OCI-M2 (cell line): ENCODE data around the gene DMTF1.
"Not testable (repeated sequence)": the region's sequence is repeated elsewhere in the genome, so short reads cannot be mapped to it uniquely, and the experiment has no call there.

Experiments used
- DNase-seq: peaks from one replicate; lab custom pipeline; 2025; ENCODE audit not compliant: unreplicated experiment; lab: John Stamatoyannopoulos, UW

DMTF1 gene

GRCh38 chr7:87152112-87152896 is at the start of gene DMTF1:
DMTF1 (plus strand) TSS chr7:87152453; CDS start chr7:87164942, 12,489 bp downstream.
- DNase-seq: peak; percentile 41

GRCh38 chr7:87105401-87105800 is 46.9 kb upstream of the DMTF1 start:
- no peak for DNase-seq

- DNase-seq: no peak
Measured at GRCh38 chr7:87106974-87107612, 45.2 kb upstream of the DMTF1 start.

GRCh38 chr7:87107949-87108776 is 44.1 kb upstream of the DMTF1 start:
- DNase-seq: no peak

- DNase-seq: no peak
Measured at GRCh38 chr7:87110778-87111177, 41.5 kb upstream of the DMTF1 start.

- no peak for DNase-seq
Measured at GRCh38 chr7:87111877-87112276, 40.4 kb upstream of the DMTF1 start.

GRCh38 chr7:87113077-87113476 is 39.2 kb upstream of the DMTF1 start:
- no peak for DNase-seq

GRCh38 chr7:87113904-87114303 is 38.3 kb upstream of the DMTF1 start:
- DNase-seq: not testable (repeated sequence)

GRCh38 chr7:87115772-87116171 is 36.5 kb upstream of the DMTF1 start:
- not testable (repeated sequence) for DNase-seq

GRCh38 chr7:87116315-87116714 is 35.9 kb upstream of the DMTF1 start:
- no peak for DNase-seq

- DNase-seq: no peak
Measured at GRCh38 chr7:87119581-87119980, 32.7 kb upstream of the DMTF1 start.

- no peak for DNase-seq
Measured at GRCh38 chr7:87123105-87123504, 29.1 kb upstream of the DMTF1 start.

- DNase-seq: no peak
Measured at GRCh38 chr7:87127019-87127418, 25.2 kb upstream of the DMTF1 start.

- no peak for DNase-seq
Measured at GRCh38 chr7:87128861-87129267, 23.4 kb upstream of the DMTF1 start.

GRCh38 chr7:87129332-87129731 is 22.9 kb upstream of the DMTF1 start:
- DNase-seq: no peak

GRCh38 chr7:87129848-87130247 is 22.4 kb upstream of the DMTF1 start:
- DNase-seq: no peak

- DNase-seq: no peak
Measured at GRCh38 chr7:87131771-87132170, 20.5 kb upstream of the DMTF1 start.

- no peak for DNase-seq
Measured at GRCh38 chr7:87137271-87137670, 15.0 kb upstream of the DMTF1 start.

GRCh38 chr7:87139514-87139913 is 12.7 kb upstream of the DMTF1 start:
- no peak for DNase-seq

GRCh38 chr7:87140271-87140748 is 11.9 kb upstream of the DMTF1 start:
- peak; percentile 40 for DNase-seq

GRCh38 chr7:87144173-87144657 is 8.0 kb upstream of the DMTF1 start:
- DNase-seq: no peak
